ENCODE results near the gene ATP5F1B.
"Not testable (repeated sequence)": the region's sequence is repeated elsewhere in the genome, so short reads cannot be mapped to it uniquely, and the experiment has no call there.

ATP5F1B gene

DNA sequence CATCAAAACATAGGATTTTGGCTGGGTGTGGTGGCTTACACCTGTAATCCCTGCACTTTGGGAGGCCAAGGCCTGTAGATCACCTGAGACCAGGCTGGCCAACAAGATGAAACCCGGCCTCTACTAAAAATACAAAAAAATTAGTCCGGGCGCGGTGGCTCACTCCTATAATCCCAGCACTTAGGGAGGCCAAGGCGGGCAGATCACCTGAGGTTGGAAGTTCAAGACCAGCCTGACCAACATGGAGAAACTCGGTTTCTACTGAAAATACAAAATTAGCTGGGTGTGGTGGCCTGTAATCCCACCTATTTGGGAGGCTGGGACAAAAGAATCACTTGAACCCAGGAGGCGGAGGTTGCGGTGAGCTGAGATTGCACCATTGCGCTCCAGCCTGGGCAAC, 2.2 kb upstream of the ATP5F1B start:
- not testable (repeated sequence) for DNase-seq (ENCODE audit: low read depth in 3 of 3, low spot score in 1 of 3)

DNA sequence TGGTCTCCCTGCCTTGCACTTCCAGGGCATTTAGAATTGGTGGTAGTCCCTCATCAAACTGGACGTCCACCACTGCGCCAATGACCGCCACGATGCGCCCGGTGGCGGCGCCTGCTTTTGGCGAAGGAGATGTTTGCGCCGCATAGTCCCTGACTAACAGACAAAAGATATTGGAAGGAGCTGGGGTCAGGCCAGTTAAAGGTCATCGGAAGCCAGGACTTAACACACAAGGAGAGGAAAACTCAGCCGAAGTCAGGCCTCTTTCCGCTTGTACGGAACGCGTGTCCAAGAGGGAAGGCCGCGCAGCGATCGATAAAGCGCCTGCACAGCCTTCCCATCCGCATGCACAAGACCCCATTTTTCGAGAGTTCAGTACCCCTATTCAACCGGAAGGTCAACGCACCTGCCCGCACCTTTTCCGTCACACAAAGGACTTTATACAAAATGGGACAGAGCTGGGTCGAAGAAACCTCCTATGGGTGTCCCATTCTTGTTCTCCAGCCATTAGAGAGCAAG, 525 bp downstream of the ATP5F1B start:
- DNase-seq (ENCODE audit: low read depth in 3 of 3, low spot score in 1 of 3): no peak

DNA sequence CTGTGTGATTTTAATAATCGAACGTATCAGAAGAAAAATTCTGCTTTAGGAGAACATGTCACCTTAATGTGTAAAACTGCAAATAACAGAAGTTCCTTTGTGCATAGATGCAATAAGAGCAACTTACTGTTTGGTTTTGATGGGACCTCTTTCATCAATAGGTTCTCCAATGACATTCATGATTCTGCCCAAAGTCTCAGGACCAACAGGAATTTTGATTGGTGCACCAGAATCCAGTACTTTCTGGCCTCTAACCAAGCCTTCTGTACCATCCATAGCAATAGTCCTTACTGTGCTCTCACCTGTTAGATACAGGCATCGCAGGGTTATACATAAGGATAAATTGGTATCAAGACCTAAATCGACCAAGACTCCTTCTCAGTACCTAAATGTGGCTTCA, 1.1 kb downstream of the ATP5F1B start:
- DNase-seq (ENCODE audit: low read depth in 3 of 3, low spot score in 1 of 3): no peak

DNA sequence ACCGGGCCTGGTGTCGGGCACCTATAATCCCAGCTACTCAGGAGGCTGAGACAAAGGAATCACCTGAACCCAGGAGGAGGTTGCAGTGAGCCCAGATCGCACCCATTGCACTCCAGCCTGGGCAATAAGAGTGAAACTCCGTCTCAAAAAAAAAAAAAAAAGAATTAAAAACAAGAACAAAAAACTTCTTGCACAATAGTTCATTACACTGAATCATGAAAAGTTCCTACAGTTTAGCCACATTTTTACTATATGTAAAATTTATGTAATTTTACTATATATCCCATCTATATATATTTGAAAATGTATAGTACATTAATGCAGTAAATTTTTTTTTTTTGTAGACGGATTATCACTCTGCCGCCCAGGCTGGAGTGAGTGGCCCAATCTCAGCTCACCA, 4.6 kb downstream of the ATP5F1B start:
- no peak for DNase-seq (ENCODE audit: low read depth in 3 of 3, low spot score in 1 of 3)

DNA sequence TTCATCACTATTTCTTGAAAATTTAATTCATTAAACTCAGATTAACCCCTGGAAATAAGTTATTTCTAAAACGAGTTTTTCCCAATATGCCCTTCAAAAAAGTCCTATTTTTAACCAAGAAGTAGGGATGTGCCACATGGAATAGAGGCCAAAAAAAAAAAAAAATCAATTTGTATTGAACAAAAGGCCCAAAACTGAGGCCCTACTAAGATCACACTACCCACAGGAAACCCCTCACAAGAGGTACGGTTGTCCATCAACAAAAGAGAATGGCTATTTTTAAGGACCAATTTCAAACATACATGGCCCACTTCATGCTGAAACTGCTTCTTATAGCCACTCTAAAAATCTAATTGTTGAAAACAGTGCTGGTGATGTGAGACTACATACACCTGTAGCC, 8.2 kb downstream of the ATP5F1B start:
- DNase-seq (ENCODE audit: low read depth in 3 of 3, low spot score in 1 of 3): no peak

DNA sequence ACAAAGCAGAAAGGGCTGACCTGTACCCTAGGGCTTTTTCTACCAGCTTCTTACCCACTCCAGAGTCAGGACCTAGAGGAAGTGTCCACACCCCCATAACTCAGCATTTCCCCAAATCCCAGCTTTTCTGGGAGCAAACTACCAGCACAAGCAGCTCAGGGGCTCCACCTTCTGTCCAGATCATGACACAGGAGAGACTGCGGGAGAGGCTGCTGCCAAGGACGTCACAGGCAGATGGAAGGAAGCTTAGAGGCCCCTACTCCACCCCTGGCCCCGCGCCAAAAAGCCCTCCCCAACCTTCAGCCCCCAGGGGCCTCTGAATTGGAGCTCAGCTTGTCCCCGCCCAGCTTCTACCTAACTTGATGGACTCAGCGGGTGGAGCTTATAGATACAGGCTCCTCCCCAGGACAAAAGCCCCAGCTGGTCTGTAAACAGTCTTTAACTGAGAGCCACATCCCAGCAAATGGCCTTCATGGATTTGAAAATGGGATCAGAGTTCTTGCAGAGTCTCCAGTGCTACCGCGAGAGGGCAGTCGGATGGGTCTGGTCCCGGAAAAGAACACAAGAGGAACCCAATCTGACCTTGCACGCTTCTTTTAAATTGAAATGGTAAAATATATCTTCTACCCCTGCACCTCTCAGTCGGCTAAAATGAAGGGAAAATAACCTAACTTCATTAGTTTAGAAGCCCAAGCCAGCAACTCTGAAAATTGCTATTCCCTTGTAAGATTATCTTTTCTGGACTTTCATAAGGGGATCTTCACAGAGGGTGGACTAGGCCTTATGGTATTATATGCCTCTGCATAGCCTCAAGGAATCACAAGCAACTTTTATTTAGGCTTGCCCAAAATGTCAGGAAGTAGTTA, 8.9 kb downstream of the ATP5F1B start:
- peak; percentile 73 to 84 (median 79) for DNase-seq (ENCODE audit: low read depth in 3 of 3, low spot score in 1 of 3)

DNA sequence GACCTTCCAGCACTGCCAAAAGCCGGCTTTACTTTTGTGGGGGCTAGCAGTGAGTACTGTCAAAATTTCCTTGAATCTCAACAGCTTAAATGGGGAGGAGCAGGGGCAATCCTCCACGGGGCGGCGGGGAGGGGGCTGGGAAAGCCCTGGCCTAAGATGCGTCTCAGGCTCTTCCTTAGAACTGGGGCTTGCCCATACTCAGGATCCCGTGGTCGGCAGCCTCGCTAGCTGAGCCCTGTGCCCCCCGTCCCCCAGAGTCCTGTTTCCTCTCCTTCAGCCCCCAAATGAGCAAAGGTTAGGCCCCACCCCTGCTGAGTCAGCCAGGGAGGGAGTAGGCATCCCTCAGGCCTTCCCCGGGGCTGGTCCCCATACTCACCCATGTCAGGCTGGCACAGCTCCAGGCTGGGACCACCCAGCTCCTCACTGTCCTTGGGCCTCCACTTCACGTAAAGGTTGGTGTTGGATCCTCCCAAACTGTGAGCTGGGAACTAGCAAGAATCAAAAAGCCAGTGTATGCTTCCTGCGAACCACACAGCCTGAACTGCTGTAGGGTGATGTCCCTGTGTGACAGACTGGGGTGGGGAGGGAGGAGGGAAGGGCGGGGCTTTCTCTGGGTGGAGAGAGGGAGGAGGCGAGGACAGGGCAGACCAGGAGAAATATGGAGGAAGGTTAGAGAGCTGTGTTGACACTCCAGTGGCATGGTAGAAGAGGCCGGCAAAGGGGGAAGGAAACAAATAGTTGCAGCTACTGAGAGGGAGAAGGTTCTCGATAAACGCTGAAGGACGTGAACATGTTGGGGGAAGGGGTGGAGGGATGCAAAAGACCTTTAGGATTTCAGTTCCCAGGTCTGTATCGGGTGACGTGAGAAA, 9.7 kb downstream of the ATP5F1B start:
- DNase-seq (ENCODE audit: low read depth in 3 of 3, low spot score in 1 of 3): peak; percentile 40 to 66 (median 51)

DNA sequence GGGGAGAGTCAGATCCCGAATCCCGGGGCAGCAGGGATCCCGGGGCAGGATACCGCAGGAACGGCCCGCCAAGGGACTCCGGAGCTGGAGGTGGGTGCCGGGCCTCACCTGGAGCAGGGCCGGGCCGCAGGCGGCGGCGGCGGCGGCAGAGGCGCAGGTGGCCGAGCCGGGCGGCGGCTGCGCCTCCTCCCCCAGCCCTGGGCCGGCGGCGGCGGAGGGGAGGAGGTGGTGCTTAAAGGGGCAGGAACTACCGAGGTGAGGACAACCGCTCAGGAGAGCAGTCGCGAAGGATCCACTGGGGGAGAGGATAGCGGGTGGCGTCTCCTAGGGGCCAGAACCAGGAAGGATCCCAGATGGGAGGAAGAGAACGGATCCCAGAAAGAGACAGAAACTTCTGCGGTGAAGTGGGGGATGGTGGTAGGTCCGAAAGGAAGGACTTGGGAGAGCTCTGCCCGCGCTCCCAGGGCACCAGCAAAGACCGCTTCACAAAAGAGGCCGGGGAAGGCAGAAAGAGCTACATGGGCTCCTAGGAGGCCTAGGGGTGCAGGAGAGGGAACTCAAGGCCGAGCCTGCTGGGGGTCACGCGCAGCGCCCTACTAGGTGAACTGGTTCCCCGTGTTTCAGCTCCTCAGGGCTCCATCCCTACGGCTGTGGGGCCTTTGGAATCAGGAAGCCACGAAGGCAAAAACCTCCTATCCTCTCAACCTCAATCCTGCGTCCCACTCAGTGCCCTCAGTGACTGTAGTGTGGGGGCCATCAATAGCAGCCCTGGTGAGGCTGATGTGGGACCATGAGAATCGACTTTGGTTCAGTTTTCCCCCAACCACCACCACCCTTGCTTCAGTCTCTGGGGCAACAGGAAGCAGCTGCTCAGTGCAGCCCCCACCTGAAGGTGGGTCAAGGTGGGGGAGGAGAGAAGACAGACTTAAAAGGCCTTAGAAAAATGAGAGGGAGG, 10.7 kb downstream of the ATP5F1B start:
- no peak for DNase-seq (ENCODE audit: low read depth in 3 of 3, low spot score in 1 of 3)

DNA sequence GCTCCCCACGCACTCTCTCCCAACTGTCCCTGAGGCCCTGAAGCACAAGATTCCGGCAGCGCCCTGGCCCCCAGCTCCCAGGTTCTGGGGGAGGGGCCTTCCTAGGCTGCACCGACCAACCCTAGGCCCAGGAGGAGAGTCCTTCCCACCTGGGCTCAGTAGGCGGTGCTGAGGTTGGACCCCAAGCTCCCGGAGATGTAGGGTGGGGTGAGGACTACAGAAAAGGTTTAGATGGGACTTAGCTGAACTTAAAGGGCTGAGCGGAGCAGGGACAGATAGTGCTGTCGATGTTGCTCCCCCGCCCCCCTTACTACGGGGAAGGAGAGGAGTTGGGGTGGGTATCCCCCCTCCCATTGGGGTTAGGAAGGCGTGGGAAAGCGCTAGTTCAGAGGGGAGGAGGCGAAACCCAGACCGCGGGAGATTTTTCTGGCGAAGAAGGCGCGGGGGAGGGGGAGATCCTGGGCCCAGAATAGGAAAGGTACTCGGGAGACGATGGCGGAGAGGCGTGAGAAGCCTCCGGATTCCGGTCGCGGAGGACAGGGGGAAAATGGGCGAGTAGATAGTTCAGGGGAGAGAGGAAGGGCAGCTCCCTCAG, 11.4 kb downstream of the ATP5F1B start:
- DNase-seq (ENCODE audit: low read depth in 3 of 3, low spot score in 1 of 3): no peak

DNA sequence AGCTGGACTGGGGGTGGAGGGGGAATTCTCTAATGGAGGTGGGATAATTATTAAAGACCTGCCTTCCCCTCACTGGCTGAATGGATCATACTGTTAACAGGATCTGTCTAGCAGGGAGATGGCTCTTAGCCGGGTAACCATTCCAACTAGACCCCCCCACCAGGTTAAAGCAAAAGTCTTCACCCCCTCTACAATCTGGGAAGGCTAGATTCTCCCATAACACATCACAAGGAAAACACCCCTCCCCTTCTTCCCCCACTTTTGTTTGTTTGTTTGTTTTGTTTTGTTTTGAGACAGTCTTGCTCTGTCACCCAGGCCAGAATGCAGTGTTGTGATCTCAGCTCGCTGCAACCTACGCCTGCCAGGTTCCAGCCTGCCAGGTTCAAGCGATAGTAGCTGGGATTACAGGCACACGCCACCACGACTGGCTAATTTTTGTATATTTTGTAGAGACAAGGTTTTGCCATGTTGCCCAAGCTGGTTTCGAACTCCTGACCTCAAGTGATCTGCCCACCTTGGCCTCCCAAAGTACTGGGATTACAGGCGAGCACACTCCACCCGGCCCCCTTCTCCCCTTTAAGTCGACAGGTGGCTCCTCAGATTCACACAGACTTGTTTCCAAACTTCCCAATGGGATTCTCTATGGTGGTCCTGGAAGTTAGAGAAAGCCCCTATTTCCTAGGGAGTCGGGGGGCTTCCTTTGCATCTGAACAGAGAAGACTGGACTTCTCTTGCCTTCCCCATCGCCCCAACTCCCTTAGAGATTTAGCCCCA, 12.1 kb downstream of the ATP5F1B start:
- no peak for DNase-seq (ENCODE audit: low read depth in 3 of 3, low spot score in 1 of 3)

DNA sequence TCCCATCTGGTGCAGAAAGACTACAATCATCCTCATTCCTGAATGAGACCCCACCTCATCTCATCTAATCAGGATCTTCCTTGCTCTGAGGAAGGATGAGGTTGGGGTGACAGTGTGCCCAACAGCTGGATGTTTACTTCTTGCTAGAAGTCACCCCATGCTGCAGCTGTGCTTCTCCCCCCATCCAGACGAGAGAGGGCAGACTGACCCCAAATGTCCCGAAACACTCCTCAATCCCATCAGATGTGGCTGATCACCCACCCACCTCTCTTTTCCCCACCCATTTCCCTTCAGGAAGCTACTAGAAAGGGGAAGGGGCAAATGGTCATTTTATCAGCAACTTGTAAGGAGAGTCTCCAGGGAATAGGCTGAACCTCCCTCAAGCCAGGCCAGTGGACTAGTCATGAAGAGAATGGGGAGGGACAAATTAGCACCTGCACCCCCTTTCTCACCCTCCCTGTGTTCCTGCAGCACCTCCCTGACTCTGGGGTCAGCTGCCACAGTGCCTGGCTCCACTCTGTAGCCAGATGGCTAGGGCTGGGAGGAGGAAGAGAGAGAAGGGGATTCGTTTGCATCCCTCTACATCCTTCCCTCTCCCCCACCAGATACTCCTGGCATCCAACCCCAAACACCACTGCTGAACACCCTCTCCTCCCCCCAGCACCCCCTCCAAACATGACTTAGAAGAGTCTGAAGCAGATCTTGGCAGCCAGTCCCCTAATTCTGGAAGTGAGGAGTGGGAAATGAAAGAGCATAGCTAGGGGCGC, 12.9 kb downstream of the ATP5F1B start:
- DNase-seq (ENCODE audit: low read depth in 3 of 3, low spot score in 1 of 3): no peak

DNA sequence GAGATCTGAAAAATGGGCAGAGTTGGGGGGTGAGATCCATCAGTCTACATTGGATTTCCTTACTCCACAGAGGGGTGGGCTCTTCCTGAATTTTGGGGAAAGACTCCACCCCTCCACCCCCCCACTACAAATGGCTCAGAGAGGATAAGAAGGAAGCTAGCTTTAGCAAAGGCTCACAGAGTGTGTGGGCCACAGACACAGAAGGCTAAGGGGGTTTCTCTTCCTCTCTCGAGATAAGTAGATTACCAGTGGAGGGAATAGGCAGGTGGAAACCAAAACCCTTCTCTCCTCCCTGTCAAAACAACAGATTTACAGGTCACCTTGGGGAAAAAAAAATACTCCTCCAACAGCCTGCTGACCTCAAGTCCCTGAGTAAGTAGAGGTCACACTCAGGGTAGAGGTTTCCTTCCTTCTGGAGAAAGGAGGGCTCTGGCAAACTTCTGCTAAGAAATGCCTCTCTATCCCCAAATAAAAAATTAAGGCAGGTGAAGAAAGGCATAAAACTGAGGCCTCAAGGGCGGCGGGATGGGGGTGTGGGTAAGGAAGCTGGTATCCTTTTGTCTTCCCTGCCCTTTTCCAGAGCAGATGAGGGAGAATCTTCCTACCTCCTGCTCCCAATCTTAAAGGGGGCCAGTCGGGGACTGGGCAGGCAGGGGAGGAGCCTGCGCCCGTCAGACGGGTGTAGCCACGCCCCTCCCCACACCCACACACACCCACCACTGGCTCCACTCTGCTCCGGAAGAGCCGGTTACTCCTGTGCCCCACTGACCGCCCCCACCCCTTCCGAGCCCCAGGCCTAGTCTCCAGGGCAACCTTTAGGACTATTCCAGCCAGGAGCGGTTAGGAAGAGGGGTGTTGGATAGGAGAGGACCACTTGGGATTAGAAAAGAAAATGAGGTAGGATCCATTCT, 13.7 kb downstream of the ATP5F1B start:
- DNase-seq (ENCODE audit: low read depth in 3 of 3, low spot score in 1 of 3): no peak

DNA sequence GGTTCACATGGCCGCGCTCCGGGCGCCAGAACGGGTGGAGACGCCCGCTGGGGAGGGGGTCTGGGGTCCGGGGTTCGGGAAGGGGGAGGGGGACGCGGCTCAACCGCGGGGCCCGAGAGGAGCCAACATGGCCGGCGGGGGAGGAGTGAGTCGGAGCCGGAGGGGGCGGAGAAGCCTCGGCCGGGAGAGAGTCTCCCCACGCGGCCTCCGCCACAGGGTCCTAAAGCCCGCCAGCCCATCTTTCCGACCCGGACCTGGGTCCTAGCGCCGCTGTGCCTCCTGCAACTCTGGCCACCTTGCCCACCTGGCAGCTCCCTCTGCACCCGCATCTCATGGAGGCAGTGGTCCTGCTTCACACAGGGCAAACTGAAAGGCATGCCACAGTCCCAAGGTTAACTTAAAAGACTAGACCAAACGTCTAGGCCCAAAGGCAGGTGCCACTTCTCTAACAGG, 15.6 kb downstream of the ATP5F1B start, which contains the start of gene BAZ2A:
BAZ2A (minus strand) TSS at position 147 of the 453 bp plus-strand sequence. CDS start 12,796 bp downstream, outside the sequence.
- peak; percentile 64 to 73 (median 67) for DNase-seq (ENCODE audit: low read depth in 3 of 3, low spot score in 1 of 3)

DNA sequence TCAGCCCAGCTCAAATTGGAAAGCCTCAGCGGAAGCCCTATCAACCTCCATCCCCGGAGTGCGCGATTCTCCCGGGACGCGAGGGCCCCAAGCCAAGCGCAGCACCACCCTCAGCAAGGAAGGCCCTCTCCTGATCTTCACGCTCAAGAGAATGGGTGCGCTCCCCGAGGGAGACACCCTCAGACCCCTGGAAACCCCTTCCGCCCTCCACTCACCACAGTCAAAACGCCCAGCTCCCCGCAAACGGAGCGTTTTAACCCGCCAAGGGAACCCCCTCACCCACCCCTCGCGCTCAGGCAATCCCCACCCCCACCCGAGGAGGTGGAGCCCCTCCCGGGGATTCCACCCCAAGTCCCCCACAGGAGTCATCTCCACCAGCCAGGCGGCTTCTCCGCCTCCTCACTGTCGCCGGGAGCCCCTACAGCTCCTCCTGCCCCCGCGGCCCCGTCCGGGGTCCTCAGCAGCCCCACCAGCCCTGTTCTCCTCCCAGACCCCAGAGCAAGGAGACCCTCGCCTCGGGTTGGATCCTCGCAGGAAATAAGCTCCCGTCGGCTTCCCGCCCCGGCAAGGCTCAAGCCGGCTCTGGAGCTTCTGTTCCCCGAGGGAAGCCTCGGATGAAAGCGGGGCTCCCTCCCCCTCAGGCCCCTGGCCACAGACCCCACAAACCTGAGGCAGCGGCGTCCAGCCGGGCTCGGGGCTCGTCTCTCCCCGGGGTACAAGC, 16.2 kb downstream of the ATP5F1B start:
- peak in 1 of 3 donors; percentile 42 for DNase-seq (ENCODE audit: low read depth in 3 of 3, low spot score in 1 of 3)

DNA sequence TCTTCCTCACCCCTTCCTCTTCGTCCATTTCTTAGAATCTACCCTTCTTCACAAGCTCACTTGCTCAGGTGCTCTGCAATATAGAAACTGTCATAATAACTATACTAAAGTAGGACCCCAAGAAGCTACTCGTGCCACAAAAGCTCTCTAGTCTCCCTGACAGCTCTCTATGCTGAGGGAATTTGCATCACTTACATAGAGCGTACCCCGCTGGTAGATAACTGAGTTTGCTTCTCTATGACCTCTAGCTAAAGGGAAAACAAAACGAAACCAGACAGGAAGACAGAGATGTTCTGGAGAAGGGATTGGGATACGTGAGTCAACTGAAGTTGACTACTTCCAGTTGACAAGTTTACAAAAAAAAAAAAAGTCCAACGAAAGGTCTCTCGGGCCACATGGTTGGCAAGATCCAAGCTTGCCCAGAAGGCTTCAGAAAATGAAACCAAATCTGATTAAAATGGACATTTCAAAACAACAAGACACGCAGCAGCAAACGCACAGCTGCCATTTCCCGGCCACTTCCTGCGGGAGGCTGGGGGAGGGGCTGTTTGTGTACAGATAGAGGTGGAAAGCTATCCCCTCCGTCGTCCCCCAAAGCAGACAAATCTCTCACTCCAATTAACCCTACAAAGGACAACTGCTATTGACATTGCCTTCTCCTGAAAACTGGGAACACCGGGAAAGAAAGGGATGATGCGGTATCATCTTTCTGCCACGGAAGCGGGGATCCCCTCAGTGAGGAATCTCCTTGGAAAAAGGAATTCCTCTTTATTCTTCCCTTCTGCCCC, 16.9 kb downstream of the ATP5F1B start:
- no peak for DNase-seq (ENCODE audit: low read depth in 3 of 3, low spot score in 1 of 3)

DNA sequence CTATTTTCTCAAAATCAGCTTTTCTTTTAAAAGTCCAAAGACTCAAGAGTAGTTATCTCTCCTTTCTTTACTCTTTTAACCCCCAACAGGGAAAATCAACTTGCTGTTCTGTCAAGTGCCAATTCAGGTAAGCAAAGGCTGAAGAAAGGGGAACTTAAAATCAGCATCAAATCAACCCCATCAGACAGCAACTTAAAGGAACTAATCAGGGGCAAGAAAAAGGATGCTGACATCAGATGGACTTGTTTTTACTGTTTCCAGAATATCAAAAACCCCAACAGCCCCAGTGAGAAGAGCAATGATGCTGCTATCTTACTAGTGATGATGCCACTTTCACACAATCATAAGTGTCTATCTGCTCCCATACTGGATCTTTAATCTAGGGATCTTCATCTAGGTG, 19.1 kb downstream of the ATP5F1B start:
- no peak for DNase-seq (ENCODE audit: low read depth in 3 of 3, low spot score in 1 of 3)

Measured in stimulated activated CD4-positive, alpha-beta T cell treated with anti-CD3 and anti-CD28 coated beads, TNF-alpha, amount 100 ng/mL, for 1 hour (primary cell).